HG02588 (cell line): ENCODE measurements around the gene RTBDN.

ENCODE experiments used
- ATAC-seq: cut with Tn5 transposase; IDR thresholded peaks from one replicate; pipeline ENCODE4 v1.9.1; 2021; ENCODE audit warnings: mild to moderate bottlenecking, moderate library complexity; ENCODE audit not compliant: unreplicated experiment

The RTBDN gene

DNA sequence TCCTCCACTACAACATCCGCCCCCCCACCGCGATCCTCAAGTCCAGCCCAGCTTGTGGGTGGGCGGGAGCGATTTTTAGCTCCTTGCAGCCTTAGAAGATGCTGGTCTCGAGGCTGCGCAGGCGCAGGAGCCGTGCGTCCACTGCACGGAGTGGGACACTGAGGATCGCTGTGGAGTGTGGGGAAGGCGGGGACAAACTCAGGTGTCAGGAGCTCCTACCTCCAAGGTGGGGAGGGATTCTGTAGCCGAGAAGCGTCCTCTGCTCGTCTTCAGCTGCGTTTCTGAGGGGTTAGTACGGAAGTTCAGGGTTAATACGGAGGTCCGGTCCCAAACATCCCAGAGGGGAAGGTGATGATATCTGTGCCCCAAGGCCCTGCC, at the start of gene RTBDN:
RTBDN (minus strand) TSS at position 14 of the 378 bp plus-strand sequence. CDS start 4,600 bp downstream, outside the sequence.
- ATAC-seq = no peak

GRCh38 chr19:12882589-12882988, 48.2 kb upstream of the RTBDN start:
- ATAC-seq = no peak

GRCh38 chr19:12881172-12881808, 46.9 kb upstream of the RTBDN start, which contains the start of gene DNASE2:
Gene DNASE2, minus strand, starts transcription at chr19:12881449. Its CDS starts 74 bp downstream, at chr19:12881375.
- ATAC-seq = peak; percentile 77

GRCh38 chr19:12880551-12881171, 46.3 kb upstream of the RTBDN start:
- ATAC-seq = peak; percentile 6

DNA sequence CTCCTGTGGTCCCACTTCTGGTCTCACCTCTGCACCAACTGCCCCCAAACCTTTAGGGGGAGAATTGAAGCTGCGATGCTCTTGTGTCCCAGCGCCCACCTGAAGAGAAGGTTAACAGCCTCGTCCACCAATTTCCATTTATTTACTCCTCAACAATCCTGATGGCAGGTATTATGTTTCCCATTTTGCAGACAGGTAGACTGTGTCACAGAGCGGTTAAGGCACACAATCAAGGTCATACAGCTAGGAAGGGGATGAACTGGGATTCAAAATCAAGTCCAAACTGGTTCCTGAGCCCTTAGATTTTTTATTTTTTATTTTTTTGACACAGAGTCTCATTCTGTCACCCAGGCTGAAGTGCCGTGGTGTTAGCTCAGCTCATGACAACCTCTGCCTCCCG, 40.7 kb upstream of the RTBDN start:
- no peak for ATAC-seq

- ATAC-seq = no peak
These were observed 39.7 kb upstream of the RTBDN start for GRCh38 chr19:12873891-12874745.

DNA sequence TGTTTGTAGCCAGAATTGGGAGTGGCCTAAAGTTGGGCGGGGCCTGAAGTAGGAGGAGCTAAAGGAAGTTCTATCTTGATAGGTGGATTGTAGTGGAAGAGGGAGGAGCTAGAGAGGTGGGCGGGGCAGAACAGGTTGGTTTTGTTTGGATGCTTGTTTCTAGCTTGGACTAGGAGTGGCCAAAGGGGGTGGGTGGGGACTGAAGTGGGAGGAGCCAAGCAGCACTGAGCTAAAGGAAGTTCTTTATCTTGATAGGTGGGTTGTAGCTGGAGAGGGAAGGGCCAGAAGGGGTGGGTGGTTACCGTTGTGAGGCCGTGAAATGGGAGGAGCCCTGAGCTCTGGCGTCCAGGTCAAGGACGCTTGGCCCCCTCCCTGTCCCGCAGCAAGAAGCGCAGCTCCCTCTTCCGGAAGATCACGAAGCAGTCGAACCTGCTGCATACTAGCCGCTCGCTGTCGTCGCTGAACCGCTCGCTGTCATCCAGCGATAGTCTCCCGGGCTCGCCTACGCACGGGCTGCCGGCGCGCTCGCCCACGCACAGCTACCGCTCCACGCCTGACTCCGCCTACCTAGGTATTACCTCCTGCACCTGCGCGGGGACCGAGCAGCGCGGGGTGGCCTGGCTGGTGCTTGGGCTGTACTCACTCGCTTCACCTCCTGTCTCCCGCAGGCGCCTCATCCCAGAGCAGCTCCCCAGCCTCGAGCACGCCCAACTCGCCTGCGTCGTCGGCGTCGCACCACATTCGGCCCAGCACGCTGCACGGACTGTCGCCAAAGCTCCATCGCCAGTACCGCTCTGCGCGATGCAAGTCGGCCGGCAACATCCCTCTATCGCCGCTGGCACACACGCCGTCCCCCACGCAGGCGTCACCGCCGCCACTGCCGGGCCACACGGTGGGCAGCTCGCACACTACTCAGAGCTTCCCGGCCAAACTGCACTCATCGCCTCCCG, 38.8 kb upstream of the RTBDN start:
- no peak for ATAC-seq

- ATAC-seq = no peak
These were observed 37.9 kb upstream of the RTBDN start for GRCh38 chr19:12872255-12872654.

DNA sequence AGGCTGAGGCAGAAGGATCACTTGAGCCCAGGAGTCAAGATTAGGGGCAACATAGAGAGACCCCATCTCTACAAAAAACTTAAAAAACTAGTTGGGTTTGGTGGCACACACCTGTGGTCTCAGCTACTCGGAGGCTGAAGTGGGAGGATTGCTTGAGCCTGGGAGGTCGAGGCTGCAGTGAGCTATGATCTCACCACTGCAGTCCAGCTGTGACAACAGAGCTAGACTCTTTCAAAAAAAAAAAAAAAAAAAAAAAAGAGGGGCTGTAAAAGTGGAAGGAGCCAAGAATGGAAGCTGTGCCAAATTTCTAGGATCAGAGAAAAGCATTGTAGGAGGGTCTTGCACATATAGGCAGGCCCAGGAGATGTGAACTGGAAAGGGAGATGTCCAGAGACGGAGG, 37.3 kb upstream of the RTBDN start:
- no peak for ATAC-seq

- ATAC-seq = no peak
These were observed 34.2 kb upstream of the RTBDN start for GRCh38 chr19:12868540-12869112.

GRCh38 chr19:12867120-12868099, 33.0 kb upstream of the RTBDN start:
- peak; percentile 69 for ATAC-seq

DNA sequence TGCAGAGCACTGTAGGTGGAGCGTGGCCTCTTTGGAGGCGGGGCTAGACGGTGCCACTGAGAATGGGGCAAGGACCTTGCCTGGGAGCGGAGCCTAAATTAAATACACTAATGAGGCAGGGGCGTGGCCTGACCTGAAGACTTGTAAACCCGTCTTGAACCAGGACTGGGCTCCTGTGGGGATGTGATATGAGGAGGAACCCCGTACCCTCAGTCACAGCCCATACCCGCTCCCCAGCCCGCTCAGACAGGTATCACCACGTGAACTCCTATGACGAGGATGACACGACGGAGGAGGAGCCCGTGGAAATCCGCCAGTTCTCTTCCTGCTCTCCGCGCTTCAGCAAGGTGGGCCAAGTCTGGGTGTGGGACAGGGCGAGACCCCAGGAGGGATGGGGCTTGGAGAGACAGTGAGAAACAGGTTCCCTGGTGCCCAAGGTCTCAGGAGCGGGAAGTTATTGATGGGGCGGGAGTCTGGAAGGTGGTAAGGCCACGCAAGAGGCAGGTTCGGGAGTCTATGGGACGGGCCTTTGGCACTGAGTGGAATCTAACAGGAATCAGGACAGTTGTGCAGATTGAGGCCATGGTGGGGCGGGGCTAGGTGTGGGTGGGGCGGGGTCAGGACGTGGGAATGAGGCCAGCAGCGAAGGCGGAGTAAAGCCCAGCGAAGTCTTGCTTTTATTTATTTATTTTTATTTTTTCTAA, 32.2 kb upstream of the RTBDN start:
- no peak for ATAC-seq

- ATAC-seq = no peak
These were observed 31.5 kb upstream of the RTBDN start for GRCh38 chr19:12865746-12866415.

DNA sequence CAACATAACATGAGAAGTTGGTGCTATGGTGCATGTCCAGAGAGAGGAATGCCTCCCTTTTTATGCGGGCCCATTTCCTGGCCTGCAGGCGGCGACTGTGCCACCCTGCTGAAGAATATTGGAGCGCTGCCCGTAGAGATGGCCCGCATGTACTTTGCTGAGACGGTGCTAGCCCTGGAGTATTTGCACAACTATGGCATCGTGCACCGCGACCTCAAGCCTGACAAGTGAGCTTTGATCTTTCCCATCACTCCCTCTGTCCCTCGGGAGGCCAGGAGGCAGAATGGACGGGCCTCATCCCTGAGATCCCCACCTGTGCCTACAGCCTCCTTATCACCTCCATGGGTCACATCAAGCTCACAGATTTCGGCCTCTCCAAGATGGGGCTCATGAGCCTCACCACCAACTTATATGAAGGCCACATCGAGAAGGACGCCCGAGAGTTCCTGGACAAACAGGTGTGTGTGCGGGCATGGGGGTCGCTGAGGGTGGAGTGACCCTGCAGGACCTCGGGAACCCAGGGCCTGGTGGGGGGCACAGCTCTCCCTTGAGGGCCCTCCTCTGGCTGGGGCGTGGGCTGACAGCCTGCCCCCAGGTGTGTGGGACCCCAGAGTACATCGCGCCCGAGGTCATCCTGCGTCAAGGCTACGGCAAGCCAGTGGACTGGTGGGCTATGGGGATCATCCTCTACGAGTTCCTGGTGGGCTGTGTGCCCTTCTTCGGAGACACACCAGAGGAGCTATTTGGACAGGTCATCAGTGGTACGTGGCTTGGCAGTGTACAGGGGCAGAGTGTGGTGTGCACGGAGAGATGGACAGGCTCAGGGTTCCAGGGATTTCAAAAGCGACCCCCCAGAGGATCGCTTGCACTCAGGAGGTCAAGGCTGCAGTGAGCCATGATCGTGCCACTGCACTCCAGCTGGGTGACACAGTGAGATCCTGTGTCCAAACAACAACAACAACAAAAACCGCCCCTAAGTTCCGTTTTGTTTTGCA, 30.6 kb upstream of the RTBDN start:
- no peak for ATAC-seq

- no peak for ATAC-seq
These were observed 29.8 kb upstream of the RTBDN start for GRCh38 chr19:12864143-12864542.

DNA sequence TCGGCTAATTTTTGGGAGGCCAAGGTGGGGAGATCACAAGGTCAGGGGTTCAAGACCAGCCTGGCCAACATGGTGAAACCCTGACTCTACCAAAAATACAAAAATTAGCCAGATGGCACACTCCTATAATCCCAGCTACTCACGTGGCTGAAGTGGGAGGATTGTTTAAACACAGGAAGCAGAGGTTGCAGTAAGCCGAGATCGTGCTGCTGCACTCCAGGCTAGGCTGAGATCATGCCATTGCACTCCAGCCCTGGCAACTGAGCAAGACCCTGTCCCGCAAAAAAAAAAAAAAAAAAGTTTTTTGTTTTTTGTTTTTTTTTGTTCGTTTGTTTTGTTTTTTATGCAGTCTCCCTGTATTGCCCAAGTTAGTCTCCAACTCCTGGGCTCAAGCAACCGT, 25.2 kb upstream of the RTBDN start:
- no peak for ATAC-seq
